Stimulated activated naive CD8-positive, alpha-beta T cell treated with anti-CD3 and anti-CD28 coated beads, Interleukin-15, Interleukin-2, amounts not matched to agents 100 U/mL and 50 U/mL, for 24 hours (primary cell): ENCODE results near the gene METTL24.
"Not testable (repeated sequence)": the region's sequence is repeated elsewhere in the genome, so short reads cannot be mapped to it uniquely, and the experiment has no call there.

ENCODE experiments used
- ATAC-seq: fragments of 150-1000 bp; cut with Tn5 transposase; one replicate; pipeline ENCODE4 v1.10.0; 2021
- DNase-seq: peaks from one replicate; pipeline ENCODE4 v3.0.0; 2021

Gene METTL24

GRCh38 chr6:110363748-110364147, 5.6 kb upstream of the METTL24 start:
- ATAC-seq (no peak), DNase-seq (no peak)

GRCh38 chr6:110360676-110361075, 2.5 kb upstream of the METTL24 start:
- ATAC-seq (no peak), DNase-seq (no peak)

GRCh38 chr6:110359556-110359955, 1.4 kb upstream of the METTL24 start:
- DNase-seq (no peak), ATAC-seq (no peak)

- ATAC-seq (no peak), DNase-seq (no peak)
Measured at GRCh38 chr6:110358553-110359160, 508 bp upstream of the METTL24 start.

- DNase-seq, result no peak
- ATAC-seq, result peak; percentile 13
Measured at GRCh38 chr6:110357298-110357663, 868 bp downstream of the METTL24 start.

- no peak for DNase-seq
- ATAC-seq, result no peak
Measured at GRCh38 chr6:110356778-110357177, 1.4 kb downstream of the METTL24 start.

- ATAC-seq, result no peak
- no peak for DNase-seq
Measured at GRCh38 chr6:110355727-110356126, 2.4 kb downstream of the METTL24 start.

- DNase-seq (no peak), ATAC-seq (no peak)
Measured at GRCh38 chr6:110355022-110355421, 3.1 kb downstream of the METTL24 start.

GRCh38 chr6:110354153-110354552, 4.0 kb downstream of the METTL24 start:
- ATAC-seq (no peak), DNase-seq (no peak)

- DNase-seq (no peak), ATAC-seq (no peak)
Measured at GRCh38 chr6:110353457-110354001, 4.6 kb downstream of the METTL24 start.

GRCh38 chr6:110352563-110353262, 5.4 kb downstream of the METTL24 start:
- ATAC-seq (no peak), DNase-seq (no peak)

- ATAC-seq (no peak), DNase-seq (no peak)
Measured at GRCh38 chr6:110351986-110352385, 6.2 kb downstream of the METTL24 start.

GRCh38 chr6:110351546-110351945, 6.6 kb downstream of the METTL24 start:
- no peak for ATAC-seq

GRCh38 chr6:110350593-110350992, 7.6 kb downstream of the METTL24 start:
- not testable (repeated sequence) for DNase-seq, ATAC-seq

More at GRCh38 chr6:110351546-110351945, 6.6 kb downstream of the METTL24 start:
- DNase-seq, result no peak

GRCh38 chr6:110348961-110349690, 9.0 kb downstream of the METTL24 start:
- DNase-seq (no peak), ATAC-seq (no peak)

- DNase-seq, result no peak
- no peak for ATAC-seq
Measured at GRCh38 chr6:110345025-110345424, 13.1 kb downstream of the METTL24 start.

GRCh38 chr6:110342759-110343158, 15.4 kb downstream of the METTL24 start:
- no peak for ATAC-seq
- DNase-seq, result no peak

- ATAC-seq, result peak; percentile 28
- DNase-seq, result no peak
Measured at GRCh38 chr6:110341663-110342596, 16.2 kb downstream of the METTL24 start.

- DNase-seq (no peak), ATAC-seq (no peak)
Measured at GRCh38 chr6:110341067-110341466, 17.1 kb downstream of the METTL24 start.

GRCh38 chr6:110340392-110340965, 17.7 kb downstream of the METTL24 start:
- ATAC-seq (no peak), DNase-seq (no peak)

GRCh38 chr6:110338820-110339470, 19.2 kb downstream of the METTL24 start:
- ATAC-seq (no peak), DNase-seq (no peak)
